HT-29 (cell line): ENCODE data around the gene PROX2. TPM values are rescaled to one million over a fixed set of nuclear protein-coding genes. Genes with fewer than 3 reads are reported as not detected.

Source experiments
- DNase-seq: peaks from one replicate; pipeline ENCODE4 v3.0.0-alpha.2; 2015; ENCODE audit warnings: low spot score
- total RNA-seq: library from RNA; depleted of rRNA; stranded (reverse); fragments of >200 nt; shearing (Covaris generic); gene quantifications from 2 replicates; pipeline ENCODE4 v1.2.3, GENCODE V29; 2014; rRNA removed

PROX2 gene
- total RNA-seq, 1 experiment from 2014 or later = not detected

DNA sequence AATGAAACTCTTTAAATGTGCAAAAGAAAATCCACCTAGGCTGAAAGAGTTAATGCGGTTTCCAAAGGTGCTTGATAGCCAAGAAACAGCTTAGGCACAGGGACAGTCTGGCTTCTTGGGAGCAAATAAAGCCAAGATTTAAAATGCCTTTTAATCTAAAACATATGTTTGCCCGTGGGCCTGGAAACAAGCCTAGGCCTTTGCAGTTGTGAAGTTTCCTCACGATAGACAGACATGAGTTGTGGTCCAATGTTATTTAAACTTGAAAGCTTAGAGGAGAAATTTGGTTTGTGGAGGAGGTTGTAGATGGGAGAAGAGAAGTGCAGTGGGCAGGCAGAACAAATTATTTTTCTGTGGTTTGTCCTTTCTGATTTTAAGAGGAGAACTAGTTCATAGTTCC, 29.8 kb downstream of the PROX2 start:
- no peak for DNase-seq

DNA sequence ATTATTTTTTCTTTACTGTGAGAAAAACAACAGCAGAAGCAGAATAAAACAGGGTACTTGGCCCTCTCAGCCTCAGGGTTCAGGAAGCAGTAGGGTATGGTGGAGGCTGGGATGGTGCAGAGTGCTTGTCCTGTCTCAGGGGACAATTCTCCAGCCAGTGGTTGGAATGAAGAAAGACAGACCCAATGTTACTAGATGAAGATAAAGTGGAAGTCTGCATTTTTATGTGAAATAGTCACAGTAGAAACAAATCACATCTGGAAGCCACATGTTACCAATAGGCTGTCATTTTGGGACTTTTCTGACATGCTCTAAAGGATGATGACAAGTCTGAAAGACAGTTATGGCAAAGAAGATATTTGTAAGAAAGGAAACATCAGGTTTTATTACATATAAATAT, 32.3 kb downstream of the PROX2 start:
- DNase-seq = no peak

DNA sequence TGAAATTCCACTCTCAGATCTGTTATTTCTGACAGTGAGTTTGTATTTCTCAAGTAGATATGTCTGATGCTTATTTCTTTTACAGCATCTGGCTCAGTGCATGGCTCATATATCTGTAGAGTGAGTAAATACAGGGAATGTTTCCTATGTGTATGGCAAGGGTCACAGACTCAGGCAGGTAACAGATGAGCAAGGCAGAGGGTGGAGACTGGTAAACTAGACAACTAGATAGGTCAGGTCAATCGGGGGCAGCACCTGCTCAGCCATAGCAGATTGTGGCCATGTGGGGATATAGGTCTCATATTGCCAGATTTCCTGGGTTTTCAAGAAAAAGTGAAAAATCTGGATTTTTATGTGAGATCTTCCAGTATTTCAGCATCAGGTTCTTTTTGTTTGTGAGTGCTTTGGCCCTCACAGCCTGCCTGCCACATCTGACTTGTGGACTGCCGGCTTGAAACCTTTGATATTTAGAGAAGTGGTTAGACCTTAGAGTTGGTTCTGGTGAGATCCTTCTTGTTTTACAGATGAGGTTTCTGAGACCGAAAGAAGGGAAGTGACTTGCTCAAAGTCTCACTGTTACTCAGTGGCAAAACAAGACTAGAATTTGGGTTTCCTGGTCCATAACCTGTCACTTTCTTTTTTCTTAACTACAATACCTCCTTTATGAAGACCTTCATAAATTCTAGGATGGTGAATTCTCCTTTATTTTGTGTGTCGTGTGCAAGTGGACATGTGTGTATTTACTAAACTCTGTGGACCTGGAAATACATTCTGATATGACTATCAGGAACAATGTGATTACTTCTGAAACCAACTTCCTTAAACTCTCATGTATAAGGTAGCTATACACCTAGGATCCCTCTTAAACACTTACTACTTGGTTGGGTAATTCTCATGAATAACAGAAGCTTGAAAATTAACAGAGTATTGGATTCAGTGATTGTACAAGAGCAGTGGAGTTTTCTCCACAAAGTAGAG, 34.4 kb downstream of the PROX2 start:
- DNase-seq = no peak

DNA sequence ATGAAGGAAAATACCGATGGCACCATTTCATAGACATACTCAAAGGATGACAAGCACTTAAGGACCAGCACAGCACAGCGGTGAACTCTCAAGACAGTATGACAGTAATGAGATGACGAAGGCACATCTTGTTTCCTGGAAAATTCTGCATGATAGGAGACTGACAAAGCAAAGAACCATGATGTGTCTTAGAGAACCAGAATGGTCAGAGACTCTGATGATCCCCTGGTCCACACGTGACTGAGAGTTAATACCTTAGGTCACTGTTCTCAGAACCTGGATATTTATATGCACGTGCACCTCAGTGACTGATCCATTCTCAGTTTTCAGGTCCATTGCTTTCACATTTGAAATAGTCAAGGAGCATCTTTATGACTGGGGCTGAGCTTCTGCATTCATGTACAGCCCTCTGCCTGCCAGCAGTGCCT, 35.3 kb downstream of the PROX2 start:
- DNase-seq = no peak

DNA sequence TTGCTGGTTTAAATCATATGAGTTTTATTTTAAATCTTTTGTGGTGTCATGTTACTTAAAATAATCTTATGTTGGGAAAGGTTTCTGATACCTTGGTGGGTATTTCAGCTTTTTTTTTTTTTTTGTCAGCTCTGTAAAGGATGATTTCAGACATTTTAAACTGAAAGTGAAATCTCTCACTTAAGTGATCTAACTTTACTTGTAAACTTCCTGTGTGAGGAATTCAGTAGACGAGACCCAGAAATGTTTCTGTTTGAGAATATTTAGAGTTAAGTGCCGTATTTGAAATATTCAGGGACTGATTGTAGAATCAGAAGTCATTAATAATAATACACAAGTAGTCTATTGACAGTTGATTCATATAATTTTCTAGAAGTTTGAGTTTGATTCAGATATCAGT, 37.8 kb downstream of the PROX2 start:
- no peak for DNase-seq

DNA sequence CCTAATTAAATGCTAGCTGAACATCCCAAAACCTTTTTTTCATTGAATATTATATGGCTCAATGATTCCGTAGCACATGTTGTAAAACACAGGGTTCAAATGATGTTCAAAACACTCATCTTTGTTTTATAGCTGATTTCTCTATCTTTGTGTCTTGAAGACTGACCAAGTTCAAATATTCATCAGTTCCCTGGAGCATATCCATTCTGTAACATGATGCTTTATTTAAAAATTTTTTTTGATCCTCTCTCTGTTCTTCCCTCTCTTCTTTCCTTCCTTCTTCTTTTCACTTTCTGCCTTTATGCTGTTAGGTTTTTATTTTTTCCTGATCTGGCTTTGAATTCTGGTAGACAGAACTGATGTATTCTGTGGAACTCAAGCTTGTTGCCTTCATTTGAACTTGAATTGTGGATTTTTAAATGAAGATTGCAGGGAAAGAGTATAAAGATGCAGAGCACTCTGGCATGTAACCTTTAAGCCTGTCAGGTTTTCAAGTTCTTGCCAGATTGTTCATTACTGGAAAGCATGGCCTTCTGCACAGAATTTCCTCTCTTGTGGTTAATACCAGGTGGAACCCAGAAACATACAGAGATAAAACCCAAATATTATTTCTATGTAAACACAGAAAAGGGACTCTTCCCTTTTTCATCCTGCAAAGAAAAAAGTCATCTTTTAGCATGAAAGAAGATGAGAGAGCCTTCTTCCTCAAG, 39.5 kb downstream of the PROX2 start:
- no peak for DNase-seq

DNA sequence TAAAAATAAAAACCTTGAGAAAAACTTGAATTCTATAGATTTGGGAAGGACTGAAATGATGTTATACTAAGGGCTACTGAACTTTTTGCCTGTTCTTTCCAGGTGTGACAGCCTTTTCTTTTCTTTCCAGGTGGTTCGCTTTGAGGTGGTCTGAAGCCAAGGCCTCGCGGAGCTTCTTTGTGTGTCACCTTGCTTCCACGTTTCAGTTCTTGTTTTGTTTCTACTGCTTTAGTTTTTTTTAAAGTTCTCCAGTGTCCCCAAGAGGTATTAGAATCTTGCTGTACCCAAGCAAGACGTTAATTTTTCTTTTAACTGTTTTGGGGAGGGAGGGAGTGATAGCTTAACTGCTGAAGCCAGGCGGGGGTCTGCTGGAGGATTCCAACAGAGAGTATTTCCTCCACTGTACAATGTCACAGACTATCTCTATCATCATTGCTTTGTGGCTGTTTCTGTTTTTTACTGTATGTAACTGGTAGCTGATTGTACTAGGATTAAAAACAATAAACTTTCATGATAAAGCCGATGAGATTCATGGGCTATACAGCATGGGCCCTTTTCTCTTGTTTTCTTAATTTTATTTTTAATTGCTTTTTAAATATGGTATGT, 40.2 kb downstream of the PROX2 start:
- DNase-seq = no peak

DNA sequence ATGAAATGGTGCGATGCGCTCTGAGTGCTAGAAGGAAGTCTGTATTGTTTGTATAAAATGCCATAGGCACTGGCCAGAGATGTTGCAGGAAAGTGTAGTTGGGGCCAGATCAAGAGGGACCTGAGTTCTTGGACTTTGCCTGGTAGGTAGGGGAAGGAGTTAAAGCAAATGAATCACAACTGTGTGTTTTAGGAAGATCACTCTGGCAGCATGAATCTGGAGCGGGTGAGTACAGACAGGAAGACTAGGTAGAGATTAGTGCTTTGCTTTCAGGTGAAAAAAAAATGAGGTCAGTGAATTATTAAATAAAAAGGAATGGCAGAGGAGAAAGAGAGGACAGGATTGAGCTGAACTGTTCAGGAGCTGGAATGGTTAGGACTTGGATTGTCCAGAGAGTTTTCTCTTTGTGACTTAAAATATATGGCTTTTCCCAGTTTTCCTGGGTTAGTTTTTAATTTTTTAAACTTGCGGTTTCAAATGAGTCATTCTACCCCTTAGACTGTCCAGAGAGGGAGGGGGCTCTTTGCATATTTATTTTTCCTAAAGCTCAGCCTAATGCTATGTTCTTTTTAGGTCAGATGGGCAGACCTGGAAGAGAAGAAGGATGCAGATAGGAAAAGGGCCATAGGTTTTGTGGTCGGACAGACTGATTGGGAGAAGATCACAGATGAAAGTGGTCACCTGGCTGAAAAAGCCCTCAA, 41.1 kb downstream of the PROX2 start:
- no peak for DNase-seq

DNA sequence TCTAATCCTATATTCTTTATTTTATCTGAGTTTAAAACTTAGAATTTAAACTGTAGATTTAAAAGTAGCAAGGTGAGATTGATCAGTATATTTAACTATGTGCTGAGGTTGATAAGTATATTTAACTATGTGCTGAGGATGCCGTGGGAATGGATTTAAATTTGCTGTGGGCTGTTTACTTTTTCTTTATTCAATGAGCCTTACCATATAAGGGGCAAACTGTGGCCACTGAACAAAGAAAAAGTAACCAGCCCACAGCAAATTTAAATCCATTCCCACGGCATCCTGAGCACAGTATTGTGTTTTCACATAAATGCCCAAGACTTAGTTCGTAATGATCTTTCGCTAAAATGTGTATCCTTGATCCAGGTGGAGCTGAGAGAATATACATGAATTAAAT, 43.1 kb downstream of the PROX2 start:
- DNase-seq = no peak

DNA sequence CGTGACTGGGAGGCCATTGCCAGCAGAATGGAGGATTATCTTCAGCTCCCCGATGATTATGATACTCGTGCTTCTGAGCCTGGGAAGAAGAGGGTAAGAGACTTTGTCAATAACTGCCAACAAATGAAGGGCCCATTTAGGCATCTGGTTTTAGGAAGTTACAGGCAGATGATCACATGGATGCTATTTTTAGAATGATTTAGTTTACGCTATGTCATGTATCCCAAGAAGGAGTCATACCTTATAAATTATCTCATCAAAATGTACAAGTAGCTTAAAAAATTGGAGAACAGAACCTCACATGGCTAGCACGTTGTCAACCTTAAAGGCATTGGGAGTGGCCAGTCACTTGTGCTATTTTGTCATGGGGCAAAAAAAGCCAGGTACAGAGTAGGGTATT, 46.7 kb downstream of the PROX2 start:
- no peak for DNase-seq

DNA sequence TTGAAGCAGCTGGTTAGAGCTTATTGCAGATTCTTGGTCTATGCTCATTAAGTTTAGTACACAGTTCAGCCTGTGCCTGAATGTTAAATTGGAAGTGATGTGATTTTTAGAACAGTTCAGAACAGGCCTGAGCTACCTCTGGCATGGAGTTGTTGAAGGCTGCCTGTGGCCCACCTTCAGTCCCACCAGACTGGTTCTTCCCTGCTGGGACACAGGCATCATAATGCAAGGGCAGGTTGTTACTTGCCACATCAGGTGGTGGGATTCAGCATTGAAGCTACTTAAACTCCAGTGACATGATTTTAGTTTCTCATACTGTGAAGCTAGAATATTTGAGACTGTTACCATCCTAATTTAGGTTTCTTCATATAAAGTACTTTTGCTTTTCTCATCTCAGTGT, 49.4 kb downstream of the PROX2 start:
- no peak for DNase-seq

Other genes starting within 250 kb of the PROX2 start
- gene AREL1, start 163.1 kb downstream of the PROX2 start, total RNA-seq = 12.0 and 18.5 TPM in 2 replicates
- 7.4 and 11.2 TPM in 2 replicates for gene FCF1, start 163.0 kb downstream of the PROX2 start, total RNA-seq
- gene YLPM1, start 112.8 kb downstream of the PROX2 start, total RNA-seq = 6.8 and 9.1 TPM in 2 replicates
- 31.9 and 35.2 TPM in 2 replicates for gene DLST, start 5.8 kb upstream of the PROX2 start, total RNA-seq
- gene RPS6KL1, start 47.1 kb upstream of the PROX2 start, total RNA-seq = 9.4 and 17.4 TPM in 2 replicates
- gene PGF, start 79.5 kb upstream of the PROX2 start, total RNA-seq = 1.5 and 1.8 TPM in 2 replicates
- gene EIF2B2, start 126.8 kb upstream of the PROX2 start, total RNA-seq = 57.0 and 70.2 TPM in 2 replicates
- 3.5 and 6.7 TPM in 2 replicates for gene MLH3, start 175.3 kb upstream of the PROX2 start, total RNA-seq
- gene ACYP1, start 187.9 kb upstream of the PROX2 start, total RNA-seq = 26.1 and 26.8 TPM in 2 replicates
- 1.6 and 4.1 TPM in 2 replicates for gene ZC2HC1C, start 193.5 kb upstream of the PROX2 start, total RNA-seq